LNCaP clone FGC (cell line): ENCODE results near the gene ATG9A.

ENCODE experiments used
- DNase-seq: peaks from one replicate; pipeline ENCODE4 v3.0.0-alpha.2; 2011; ENCODE audit warnings: low read depth
- H3K4me3 ChIP-seq: 2 replicates; pipeline ENCODE4 v1.5.1; 2011; ENCODE audit warnings: mild to moderate bottlenecking, low read depth, low read length, control low read depth
- CTCF ChIP-seq: IDR thresholded peaks from 2 replicates; pipeline ENCODE4 v1.5.1; 2012; ENCODE audit warnings: mild to moderate bottlenecking; ENCODE audit not compliant: control insufficient read depth, insufficient read depth; ENCODE audit errors: extremely low read depth

ATG9A gene

GRCh38 chr2:219272356-219272755, 42.9 kb upstream of the ATG9A start:
- DNase-seq, result no peak
- H3K4me3 ChIP-seq, result no peak overlapping the region
- TF ChIP-seq CTCF, result no peak

- no peak overlapping the region for H3K4me3 ChIP-seq
- no peak for DNase-seq
- TF ChIP-seq CTCF, result no peak
Measured at GRCh38 chr2:219271021-219271420, 41.6 kb upstream of the ATG9A start.

- no peak for DNase-seq
- no peak overlapping the region for H3K4me3 ChIP-seq
- no peak for TF ChIP-seq CTCF
Measured at GRCh38 chr2:219270055-219270372, 40.6 kb upstream of the ATG9A start.

- no peak for TF ChIP-seq CTCF
- DNase-seq, result no peak
- H3K4me3 ChIP-seq, result no peak overlapping the region
Measured at GRCh38 chr2:219269362-219270054, 40.1 kb upstream of the ATG9A start.

GRCh38 chr2:219268294-219268693, 38.9 kb upstream of the ATG9A start:
- DNase-seq, result no peak
- no peak overlapping the region for H3K4me3 ChIP-seq
- TF ChIP-seq CTCF, result no peak

- DNase-seq, result no peak
- no peak overlapping the region for H3K4me3 ChIP-seq
- TF ChIP-seq CTCF, result no peak
Measured at GRCh38 chr2:219266886-219267285, 37.5 kb upstream of the ATG9A start.

GRCh38 chr2:219266232-219266631, 36.8 kb upstream of the ATG9A start:
- no peak overlapping the region for H3K4me3 ChIP-seq
- no peak for TF ChIP-seq CTCF
- no peak for DNase-seq
